IPS-NIHi7 (cell line): Measurements from ENCODE around the gene PTPN4.
"Not testable (repeated sequence)": the region's sequence is repeated elsewhere in the genome, so short reads cannot be mapped to it uniquely, and the experiment has no call there.

Experiments used
- DNase-seq: peaks from one replicate; pipeline ENCODE4 v3.0.0; 2012; ENCODE audit warnings: mixed read lengths; ENCODE audit errors: extremely low spot score

Gene PTPN4

DNA sequence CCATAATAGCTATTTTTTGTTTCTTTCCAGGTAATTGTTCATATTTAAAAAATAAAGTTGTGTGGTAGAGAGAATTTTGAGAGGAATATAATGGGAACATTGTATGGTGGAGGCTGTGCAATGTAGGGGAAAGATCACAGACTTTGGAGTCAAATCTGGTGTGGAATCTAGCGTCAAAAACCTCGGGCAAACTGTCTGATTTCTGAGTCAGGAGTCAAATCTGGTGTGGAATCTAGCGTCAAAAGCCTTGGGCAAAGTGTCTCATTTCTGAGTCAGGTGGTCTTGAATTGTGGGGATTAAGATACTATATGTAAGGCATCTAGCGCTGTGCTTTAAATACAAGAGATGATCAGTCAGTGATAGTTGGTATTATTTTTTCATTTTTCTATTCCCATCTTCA is 5.1 kb downstream of the PTPN4 start:
- no peak for DNase-seq

DNA sequence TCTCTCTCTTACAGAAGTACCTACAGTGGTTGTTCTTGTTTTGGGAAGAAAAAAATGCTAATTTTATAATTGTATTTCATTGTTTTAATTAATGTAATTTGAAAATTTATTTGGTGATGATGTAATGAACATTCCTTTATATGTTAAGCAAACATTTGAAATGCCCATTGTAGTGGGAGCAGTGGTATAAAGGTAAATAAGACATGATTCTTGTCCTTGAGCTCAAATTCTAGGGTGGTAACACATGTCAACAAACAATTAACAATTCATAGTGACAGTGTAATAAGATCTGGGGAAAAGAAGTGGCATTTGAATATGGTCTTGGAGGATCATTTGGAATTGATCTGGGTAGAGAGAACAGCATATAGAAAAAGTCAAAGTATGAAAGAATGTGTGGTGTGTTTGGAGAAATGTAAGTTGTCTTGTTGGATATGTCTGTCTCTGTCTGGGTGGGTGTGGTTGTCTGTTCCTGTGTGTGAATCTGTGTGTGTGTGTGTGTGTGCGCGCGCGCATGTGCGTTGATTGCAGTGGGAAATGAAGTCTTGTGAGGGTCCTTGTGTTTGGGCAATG is 5.8 kb downstream of the PTPN4 start:
- no peak for DNase-seq

GRCh38 chr2:119766944-119767343 is 7.2 kb downstream of the PTPN4 start:
- no peak for DNase-seq

GRCh38 chr2:119768742-119769141 is 9.0 kb downstream of the PTPN4 start:
- no peak for DNase-seq

- no peak for DNase-seq
These were observed 9.9 kb downstream of the PTPN4 start for GRCh38 chr2:119769645-119770044.

DNA sequence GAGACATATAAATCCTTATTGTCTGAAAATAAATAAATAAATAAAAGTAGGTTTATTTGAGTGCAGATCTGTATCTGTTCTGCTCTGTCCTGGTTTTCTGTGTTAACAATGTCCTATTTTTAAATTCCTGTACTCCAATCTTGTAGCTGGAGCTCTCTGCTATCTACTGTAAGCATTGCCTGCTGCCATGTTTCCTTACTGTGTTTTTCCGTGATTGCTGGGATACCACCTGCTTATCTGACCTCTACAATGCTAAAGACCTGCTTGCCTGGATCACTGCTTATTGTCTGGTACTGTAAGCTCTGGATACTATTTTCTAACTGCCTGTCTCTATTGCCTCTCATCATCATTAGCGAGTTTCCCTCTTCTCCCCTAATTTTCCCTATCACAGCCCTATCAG is 11.6 kb downstream of the PTPN4 start:
- no peak for DNase-seq

DNA sequence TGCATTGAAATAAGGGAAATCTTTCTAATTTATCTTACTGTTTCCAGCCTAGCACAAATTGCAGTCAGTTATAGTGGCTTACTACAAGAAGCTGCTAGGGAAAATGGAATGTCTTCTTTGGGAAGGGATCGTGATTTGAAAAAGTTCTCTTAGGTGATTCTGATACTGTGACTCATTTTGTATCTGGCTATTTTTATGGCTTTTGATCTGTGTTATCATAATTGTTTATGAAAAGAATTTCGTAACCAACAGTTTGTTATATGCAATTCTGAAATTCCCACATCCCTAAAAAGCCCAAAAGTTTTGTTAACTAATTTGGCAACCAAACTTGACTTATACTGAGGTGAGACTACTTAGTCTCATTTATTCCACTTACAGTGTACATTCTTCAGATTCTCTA is 12.4 kb downstream of the PTPN4 start:
- no peak for DNase-seq

DNA sequence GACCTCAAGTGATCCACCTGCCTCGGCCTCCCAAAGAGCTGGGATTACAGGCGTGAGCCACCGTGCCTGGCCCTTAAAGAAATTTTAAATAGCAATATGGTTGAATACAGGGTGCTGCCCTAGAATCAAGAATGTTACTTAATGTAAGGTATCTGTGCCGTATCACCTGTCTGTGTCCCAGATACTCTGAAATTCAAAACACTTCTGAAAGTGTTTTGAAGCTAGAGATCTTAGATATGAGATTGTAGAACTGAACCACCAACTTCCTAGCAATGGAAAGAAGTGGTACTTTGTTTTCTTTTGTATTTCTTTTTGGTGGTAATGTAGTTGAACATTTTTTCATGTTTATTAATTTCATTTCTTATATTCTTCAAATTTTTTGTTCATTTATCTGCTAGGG is 13.0 kb downstream of the PTPN4 start:
- DNase-seq, result no peak

DNA sequence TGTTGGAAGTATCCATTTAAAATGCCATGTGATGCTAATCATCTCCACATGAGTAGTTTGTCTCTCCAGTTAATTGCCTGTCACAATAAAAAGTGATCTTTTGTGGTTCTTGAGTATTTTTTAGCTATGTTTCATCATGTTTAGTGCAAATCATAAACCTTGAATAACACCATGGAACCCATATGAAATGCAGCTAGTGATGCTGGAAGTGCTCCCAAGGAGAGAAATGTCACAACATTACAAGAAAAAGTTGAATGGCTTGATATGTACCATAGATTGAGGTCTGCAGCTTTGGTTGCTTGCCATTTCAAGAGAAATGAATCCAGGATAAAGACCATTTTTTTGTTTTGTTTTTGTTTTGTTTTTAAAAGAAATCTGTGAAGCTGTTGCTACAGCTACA is 14.3 kb downstream of the PTPN4 start:
- DNase-seq, result no peak

DNA sequence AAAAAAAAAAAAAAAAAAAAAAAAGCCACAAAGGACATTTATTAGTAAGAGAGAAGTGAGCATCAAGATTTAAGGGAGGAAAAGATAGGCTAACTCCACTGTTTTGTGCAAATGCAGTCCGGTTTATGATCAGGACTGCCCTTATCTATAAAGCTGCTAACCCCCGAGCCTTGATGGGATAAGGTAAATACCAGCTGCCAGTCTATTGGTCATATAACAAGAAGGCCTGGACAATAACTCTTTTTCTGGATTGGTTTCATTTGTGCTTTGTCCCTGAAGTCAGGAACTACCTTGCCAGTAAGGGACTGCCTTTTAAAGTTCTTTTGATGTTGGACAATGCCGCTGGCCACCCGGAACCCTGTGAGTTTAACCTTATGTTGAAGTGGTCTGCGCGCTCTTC is 15.4 kb downstream of the PTPN4 start:
- DNase-seq, result no peak

DNA sequence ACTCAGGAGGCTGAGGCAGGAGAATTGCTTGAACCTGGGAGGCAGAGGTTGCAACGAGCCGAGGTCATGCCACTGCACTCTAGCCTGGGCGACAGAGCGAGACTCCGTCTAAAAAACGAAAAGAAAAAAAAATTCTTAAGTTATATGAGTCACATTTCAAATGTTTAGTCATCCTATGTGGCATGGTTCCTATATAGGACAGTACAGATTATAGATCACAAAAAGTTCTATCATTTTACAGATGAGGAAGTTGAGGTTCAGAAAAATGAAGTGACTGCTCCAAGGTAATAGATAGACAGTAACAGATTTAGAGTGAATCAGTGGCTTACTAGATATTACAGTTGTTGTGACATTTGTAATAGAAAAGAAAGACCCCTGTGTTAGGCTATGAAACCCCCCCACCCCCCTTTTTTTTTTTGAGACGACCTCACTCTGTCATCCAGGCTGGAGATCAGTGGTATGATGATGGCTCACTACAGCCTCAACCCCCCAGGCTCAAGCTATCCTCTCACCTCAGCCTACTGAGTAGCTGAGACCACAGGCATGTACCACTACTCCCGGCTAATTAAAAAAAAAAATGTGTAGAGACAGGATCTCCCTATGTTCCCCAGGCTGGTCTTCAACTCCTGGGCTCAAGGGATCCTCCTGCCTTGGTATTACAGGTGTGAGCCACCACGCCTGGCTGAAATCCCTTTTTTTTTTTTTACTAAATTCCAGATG is 22.7 kb downstream of the PTPN4 start:
- DNase-seq, result no peak

DNA sequence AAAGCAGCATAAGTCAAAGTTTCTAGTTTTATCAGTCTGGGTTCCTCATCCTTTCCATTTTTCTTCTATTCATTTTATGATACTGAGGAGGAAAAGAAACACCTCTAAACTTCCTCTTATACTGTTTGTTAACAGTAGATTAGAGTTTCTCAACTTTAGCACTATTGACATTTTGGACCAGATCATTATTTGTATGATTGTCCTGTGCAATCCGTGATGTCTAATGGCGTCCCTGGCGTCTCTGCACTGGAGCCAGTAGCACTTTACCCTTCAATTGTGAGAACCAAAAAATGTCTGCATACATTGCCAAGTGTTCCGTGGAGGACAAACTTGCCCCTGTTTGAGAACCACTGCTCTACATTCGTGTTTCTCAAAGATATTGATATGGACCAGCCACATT is 25.2 kb downstream of the PTPN4 start:
- no peak for DNase-seq

GRCh38 chr2:119786295-119786694 is 26.6 kb downstream of the PTPN4 start:
- DNase-seq, result no peak

DNA sequence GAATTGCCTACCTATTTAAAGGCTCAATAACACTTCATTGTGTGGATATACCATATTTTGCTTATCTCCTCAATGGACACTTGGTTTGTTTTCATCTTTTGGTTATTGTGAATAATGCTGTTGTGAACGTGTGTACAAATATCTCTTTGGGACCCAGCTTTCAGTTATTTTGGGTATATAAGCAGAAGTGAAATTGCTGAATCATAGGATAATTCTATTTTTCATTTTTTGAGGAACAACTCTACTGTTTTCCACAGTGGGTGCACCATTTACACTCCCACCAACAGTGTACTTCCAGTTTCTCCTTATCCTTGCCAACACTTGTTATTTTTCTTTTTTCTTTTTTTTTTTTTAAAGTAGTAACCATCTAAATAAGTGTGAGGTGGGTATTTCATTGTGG is 29.0 kb downstream of the PTPN4 start:
- DNase-seq, result no peak

GRCh38 chr2:119790466-119790865 is 30.7 kb downstream of the PTPN4 start:
- DNase-seq, result no peak

GRCh38 chr2:119792907-119793312 is 33.2 kb downstream of the PTPN4 start:
- no peak for DNase-seq

- DNase-seq, result no peak
These were observed 34.5 kb downstream of the PTPN4 start for GRCh38 chr2:119794237-119794636.

- DNase-seq, result no peak
These were observed 35.9 kb downstream of the PTPN4 start for GRCh38 chr2:119795309-119796303.

GRCh38 chr2:119800376-119800902 is 40.7 kb downstream of the PTPN4 start:
- DNase-seq, result no peak

DNA sequence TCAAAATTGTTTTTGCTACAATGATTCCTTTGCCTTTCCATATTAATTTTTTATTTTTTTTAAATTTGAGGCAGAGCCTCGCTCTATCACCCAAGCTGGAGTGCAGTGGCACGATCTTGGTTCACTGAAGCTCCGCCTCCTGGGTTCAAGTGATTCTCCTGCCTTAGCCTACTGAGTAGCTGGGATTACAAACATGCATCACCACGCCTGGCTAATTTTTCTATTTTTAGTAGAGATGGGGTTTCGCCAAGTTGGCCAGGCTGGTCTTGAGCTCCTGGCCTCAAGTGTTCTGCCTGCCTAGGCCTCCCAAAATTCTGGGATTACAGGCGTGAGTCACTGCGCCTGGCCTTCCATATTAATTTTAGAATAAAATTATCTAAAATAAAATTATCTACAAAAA is 41.3 kb downstream of the PTPN4 start:
- no peak for DNase-seq

GRCh38 chr2:119801989-119802388 is 42.3 kb downstream of the PTPN4 start:
- DNase-seq, result not testable (repeated sequence)

- DNase-seq, result no peak
These were observed 43.4 kb downstream of the PTPN4 start for GRCh38 chr2:119803101-119803500.
